Ectodermal cell (in vitro differentiated cells): ENCODE data around the gene TSC22D1.
A peak's percentile ranks its signal among the peaks of the same experiment; 100 is the strongest.

Experiments used
- H3K27ac ChIP-seq: 2 replicates; pipeline ENCODE4 v1.7.0; 2013; ENCODE audit warnings: mild to moderate bottlenecking, low read depth, low read length; ENCODE audit not compliant: insufficient read depth, poor library complexity, severe bottlenecking
- H3K27me3 ChIP-seq: 2 replicates; pipeline ENCODE4 v1.7.0; 2013; ENCODE audit warnings: mild to moderate bottlenecking, low read length; ENCODE audit not compliant: insufficient read depth, control insufficient read depth, poor library complexity, severe bottlenecking
- H3K36me3 ChIP-seq: one replicate; pipeline ENCODE4 v1.7.0; 2013; ENCODE audit warnings: low read length; ENCODE audit not compliant: control insufficient read depth, insufficient read depth
- H3K4me1 ChIP-seq: one replicate; pipeline ENCODE4 v1.7.0; 2013; ENCODE audit warnings: low read length; ENCODE audit not compliant: control insufficient read depth, insufficient read depth
- H3K4me3 ChIP-seq: 2 replicates; pipeline ENCODE4 v1.7.0; 2013; ENCODE audit warnings: low read depth, low read length, control low read depth; ENCODE audit not compliant: insufficient read depth
- H3K9me3 ChIP-seq: 2 replicates; pipeline ENCODE4 v1.7.0; 2013; ENCODE audit warnings: mild to moderate bottlenecking, low read length, moderate library complexity; ENCODE audit not compliant: control insufficient read depth
- WGBS, 2 experiments: methylation state at CpG; one replicate each; pipeline ENCODE4 v1.1.7; 2013; ENCODE audit warnings: missing lambda C conversion rate in 2 of 2; 5-methylcytosine and 5-hydroxymethylcytosine counted together

TSC22D1 gene

GRCh38 chr13:44411841-44412240 lies 164.3 kb downstream of the TSC22D1 start:
- 88 to 94% methylated on average over 2 of the region's 2 CpGs for WGBS, 2 experiments
- Histone ChIP-seq H3K27ac (no peak overlapping the region), H3K4me3 (no peak overlapping the region), H3K27me3 (no peaks in the 10 kb centered on the region), H3K36me3 (no peaks in the 10 kb centered on the region), H3K9me3 (no peaks in the 10 kb centered on the region), H3K4me1 (peaks cover 13% of the 10 kb centered on the region)

GRCh38 chr13:44410328-44410859 lies 165.7 kb downstream of the TSC22D1 start:
- no peaks in the 10 kb centered on the region for H3K27me3 ChIP-seq
- peaks cover 6% of the 10 kb centered on the region for H3K4me1 ChIP-seq
- H3K4me3 ChIP-seq: no peak overlapping the region
- 82 to 85% methylated on average over 6 of the region's 6 CpGs for WGBS, 2 experiments
- H3K36me3 ChIP-seq: no peaks in the 10 kb centered on the region
- no peak overlapping the region for H3K27ac ChIP-seq
- H3K9me3 ChIP-seq: no peaks in the 10 kb centered on the region

DNA sequence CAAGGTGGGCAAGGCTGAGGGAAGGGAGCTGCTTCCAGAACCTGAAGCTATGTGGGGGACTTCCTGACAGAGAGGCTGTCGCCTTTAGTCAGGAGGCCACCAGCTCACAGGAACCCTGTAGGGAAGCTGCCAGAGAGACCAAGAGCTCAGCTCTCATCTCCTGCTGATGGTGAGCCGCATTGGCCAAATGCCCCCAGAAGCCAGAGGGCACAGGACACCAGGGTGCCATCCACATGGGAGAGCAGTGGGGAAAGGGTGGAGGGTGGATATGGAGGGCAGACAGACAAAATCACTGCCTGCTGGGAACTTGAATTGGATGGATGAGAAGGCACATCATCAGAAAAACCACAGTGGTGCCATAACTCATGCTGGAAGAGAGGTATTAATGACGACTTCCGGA lies 166.5 kb downstream of the TSC22D1 start:
- Histone ChIP-seq H3K9me3 (no peaks in the 10 kb centered on the region), H3K27me3 (no peaks in the 10 kb centered on the region), H3K36me3 (no peaks in the 10 kb centered on the region), H3K4me3 (no peak overlapping the region), H3K27ac (no peak overlapping the region), H3K4me1 (peaks cover 12% of the 10 kb centered on the region)
- WGBS, 2 experiments: 91% methylated on average over 4 of the region's 4 CpGs

DNA sequence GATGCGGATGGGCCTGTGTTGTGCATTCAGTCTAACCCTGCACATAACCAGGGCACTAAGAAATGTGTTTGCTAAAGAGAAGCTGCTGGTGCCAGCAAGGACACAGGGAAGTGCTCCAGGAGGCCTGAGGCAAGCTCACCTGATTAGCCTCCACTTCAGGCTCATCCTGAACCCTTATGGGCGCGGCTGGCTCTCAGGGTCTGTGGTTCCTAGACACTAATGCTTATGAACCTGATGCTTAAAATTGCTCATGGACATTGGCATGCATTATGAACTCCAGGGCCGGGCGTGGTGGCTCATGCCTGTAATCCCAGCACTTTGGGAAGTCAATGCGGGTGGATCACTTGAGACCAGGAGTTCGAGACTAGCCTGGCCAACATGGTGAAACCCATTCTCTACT lies 168.2 kb downstream of the TSC22D1 start:
- Histone ChIP-seq H3K36me3 (no peaks in the 10 kb centered on the region), H3K4me3 (no peak overlapping the region), H3K27ac (no peak overlapping the region), H3K9me3 (no peaks in the 10 kb centered on the region), H3K27me3 (no peaks in the 10 kb centered on the region), H3K4me1 (peaks cover 25% of the 10 kb centered on the region)
- WGBS, 2 experiments: 91 to 93% methylated on average over 7 of the region's 7 CpGs

DNA sequence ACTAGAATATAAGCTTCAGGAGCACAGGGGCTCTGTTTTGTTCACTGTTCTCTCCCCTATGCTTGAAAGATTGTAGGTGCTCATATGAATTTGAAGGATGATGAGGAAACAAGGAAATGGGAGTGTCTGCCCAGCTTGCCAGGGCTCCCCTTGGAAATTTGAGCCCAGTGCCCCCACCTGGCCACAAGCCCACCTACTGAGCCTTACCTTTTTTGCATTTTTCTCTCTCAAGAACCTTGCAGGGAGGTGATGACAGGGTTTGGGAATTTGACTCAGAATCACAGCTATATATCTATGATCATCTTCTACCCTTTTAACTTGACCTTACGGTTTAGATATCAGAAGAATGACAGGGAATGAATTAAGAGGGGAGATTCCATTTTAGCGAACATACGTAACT lies 168.8 kb downstream of the TSC22D1 start:
- Histone ChIP-seq H3K36me3 (no peaks in the 10 kb centered on the region), H3K4me1 (peaks cover 25% of the 10 kb centered on the region), H3K27me3 (no peaks in the 10 kb centered on the region), H3K4me3 (no peak overlapping the region), H3K9me3 (no peaks in the 10 kb centered on the region), H3K27ac (no peak overlapping the region)
- WGBS, 2 experiments: 47 to 72% methylated on average over 2 to 3 of the region's 3 CpGs

- 93 to 96% methylated on average over 2 to 3 of the region's 5 CpGs for WGBS, 2 experiments
- Histone ChIP-seq H3K4me1 (peaks cover 25% of the 10 kb centered on the region), H3K9me3 (no peaks in the 10 kb centered on the region), H3K27ac (no peak overlapping the region), H3K36me3 (no peaks in the 10 kb centered on the region), H3K27me3 (no peaks in the 10 kb centered on the region), H3K4me3 (no peak overlapping the region)
Observed at GRCh38 chr13:44406617-44407016, 169.5 kb downstream of the TSC22D1 start.

GRCh38 chr13:44404261-44405132 lies 171.6 kb downstream of the TSC22D1 start:
- H3K4me1 ChIP-seq: peaks cover 25% of the 10 kb centered on the region
- no peak overlapping the region for H3K4me3 ChIP-seq
- H3K27me3 ChIP-seq: no peaks in the 10 kb centered on the region
- H3K27ac ChIP-seq: peak overlapping the region; percentile 61
- no peaks in the 10 kb centered on the region for H3K36me3 ChIP-seq
- H3K9me3 ChIP-seq: no peaks in the 10 kb centered on the region
- 34 to 42% methylated on average over 15 of the region's 15 CpGs for WGBS, 2 experiments

GRCh38 chr13:44403461-44404056 lies 172.6 kb downstream of the TSC22D1 start:
- H3K9me3 ChIP-seq: no peaks in the 10 kb centered on the region
- peak overlapping the region; percentile 61 for H3K27ac ChIP-seq
- H3K27me3 ChIP-seq: no peaks in the 10 kb centered on the region
- peaks cover 27% of the 10 kb centered on the region for H3K4me1 ChIP-seq
- 23 to 24% methylated on average over 11 of the region's 11 CpGs for WGBS, 2 experiments
- no peaks in the 10 kb centered on the region for H3K36me3 ChIP-seq
- H3K4me3 ChIP-seq: no peak overlapping the region

DNA sequence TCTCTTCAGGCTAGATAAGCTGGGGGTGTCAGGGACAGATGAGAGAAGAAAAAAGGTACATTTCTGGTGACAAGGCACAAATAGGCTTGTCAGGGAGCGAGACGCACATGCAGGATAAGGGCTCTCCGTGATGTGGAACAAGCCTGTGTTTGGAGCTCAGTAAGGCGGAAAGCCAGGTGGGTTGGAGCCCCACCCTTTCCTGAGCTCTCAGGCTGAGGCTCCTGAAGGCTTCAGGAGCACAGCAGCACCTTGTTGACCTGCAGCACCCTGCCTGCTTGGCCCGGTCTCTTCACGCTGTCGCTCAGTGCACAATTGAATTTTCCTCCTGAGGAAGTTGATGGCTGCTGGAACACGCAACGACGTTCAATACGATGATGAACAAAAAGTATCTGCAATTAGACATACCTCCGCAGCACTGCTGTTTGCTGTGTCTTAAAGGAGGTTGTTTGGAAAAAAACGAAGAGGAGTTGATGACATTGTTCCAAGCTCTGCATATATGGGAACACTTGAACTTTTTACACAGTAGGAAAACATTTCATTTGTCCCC lies 173.2 kb downstream of the TSC22D1 start:
- Histone ChIP-seq H3K36me3 (no peaks in the 10 kb centered on the region), H3K4me1 (peaks cover 33% of the 10 kb centered on the region), H3K4me3 (no peak overlapping the region), H3K9me3 (no peaks in the 10 kb centered on the region), H3K27me3 (no peaks in the 10 kb centered on the region), H3K27ac (no peak overlapping the region)
- WGBS, 2 experiments: 81 to 82% methylated on average over 13 of the region's 13 CpGs

DNA sequence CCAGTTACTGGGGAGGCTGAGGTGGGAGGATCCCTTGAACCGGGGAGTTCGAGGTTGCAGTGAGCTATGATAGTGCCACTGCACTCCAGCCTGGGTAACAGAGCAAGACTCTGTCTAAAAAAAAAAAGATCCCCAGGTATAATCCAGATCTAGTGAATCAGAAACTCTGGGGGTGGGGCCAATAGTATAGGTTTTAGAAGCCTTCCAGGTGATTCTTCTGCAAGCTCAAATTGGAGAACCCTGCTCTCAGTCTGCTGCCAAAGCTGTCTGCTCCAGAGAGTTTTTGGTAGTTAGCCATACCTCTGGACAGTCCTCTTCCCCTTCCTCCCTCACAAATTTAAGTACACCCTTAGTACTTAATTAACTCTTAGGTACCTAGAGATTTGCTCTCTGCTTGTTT lies 174.6 kb downstream of the TSC22D1 start:
- no peaks in the 10 kb centered on the region for H3K36me3 ChIP-seq
- no peaks in the 10 kb centered on the region for H3K9me3 ChIP-seq
- H3K4me3 ChIP-seq: no peak overlapping the region
- H3K27ac ChIP-seq: no peak overlapping the region
- H3K4me1 ChIP-seq: peaks cover 47% of the 10 kb centered on the region
- no peaks in the 10 kb centered on the region for H3K27me3 ChIP-seq
- WGBS, 2 experiments: 91 to 94% methylated on average over 2 of the region's 2 CpGs
